ENCODE results near the gene LIMS1.
"Not testable (repeated sequence)": the region's sequence is repeated elsewhere in the genome, so short reads cannot be mapped to it uniquely, and the experiment has no call there.

Gene LIMS1

GRCh38 chr2:108670282-108670681, 136.0 kb downstream of the LIMS1 start:
- DNase-seq, result not testable (repeated sequence)

- DNase-seq, result not testable (repeated sequence)
These were observed 138.0 kb downstream of the LIMS1 start for GRCh38 chr2:108672200-108672805.

GRCh38 chr2:108676522-108676921, 142.3 kb downstream of the LIMS1 start:
- not testable (repeated sequence) for DNase-seq

- DNase-seq, result not testable (repeated sequence)
These were observed 143.0 kb downstream of the LIMS1 start for GRCh38 chr2:108677239-108677744.

GRCh38 chr2:108678198-108678651, 144.0 kb downstream of the LIMS1 start:
- not testable (repeated sequence) for DNase-seq

GRCh38 chr2:108680805-108681204, 146.5 kb downstream of the LIMS1 start:
- DNase-seq, result not testable (repeated sequence)

- DNase-seq, result not testable (repeated sequence)
These were observed 154.8 kb downstream of the LIMS1 start for GRCh38 chr2:108688818-108689756.

GRCh38 chr2:108690001-108690400, 155.7 kb downstream of the LIMS1 start:
- not testable (repeated sequence) for DNase-seq

GRCh38 chr2:108691447-108691846, 157.2 kb downstream of the LIMS1 start:
- no peak for DNase-seq

GRCh38 chr2:108701208-108701607, 166.9 kb downstream of the LIMS1 start:
- no peak for DNase-seq

GRCh38 chr2:108701806-108702205, 167.5 kb downstream of the LIMS1 start:
- DNase-seq, result no peak

- DNase-seq, result peak; percentile 74
These were observed 170.6 kb downstream of the LIMS1 start for GRCh38 chr2:108704871-108705270.

GRCh38 chr2:108707300-108707699, 173.0 kb downstream of the LIMS1 start:
- DNase-seq, result no peak

GRCh38 chr2:108716971-108717370, 182.7 kb downstream of the LIMS1 start:
- DNase-seq, result not testable (repeated sequence)

GRCh38 chr2:108719149-108720044, 185.1 kb downstream of the LIMS1 start, which contains the start of gene RANBP2:
RANBP2 (plus strand) TSS chr2:108719482; CDS start chr2:108719607, 125 bp downstream.
- peak; percentile 96 for DNase-seq

GRCh38 chr2:108726048-108726447, 191.8 kb downstream of the LIMS1 start:
- DNase-seq, result not testable (repeated sequence)

- not testable (repeated sequence) for DNase-seq
These were observed 200.4 kb downstream of the LIMS1 start for GRCh38 chr2:108734656-108735055.

All from hematopoietic multipotent progenitor cell treated with erythropoietin and hydrocortisone succinate and interleukin-3 and kit ligand, for 8 days (in vitro differentiated cells).